IPS-11a (cell line): ENCODE results near the gene RNU1-3.
"Not testable (repeated sequence)": the region's sequence is repeated elsewhere in the genome, so short reads cannot be mapped to it uniquely, and the experiment has no call there.

Source experiments
- H3K4me3 ChIP-seq: one replicate; pipeline ENCODE4 v1.5.1; 2013; ENCODE audit warnings: low read depth, low read length, control low read depth

The RNU1-3 gene

GRCh38 chr1:16656981-16657683, 9.6 kb downstream of the RNU1-3 start:
- not testable (repeated sequence) for H3K4me3 ChIP-seq

DNA sequence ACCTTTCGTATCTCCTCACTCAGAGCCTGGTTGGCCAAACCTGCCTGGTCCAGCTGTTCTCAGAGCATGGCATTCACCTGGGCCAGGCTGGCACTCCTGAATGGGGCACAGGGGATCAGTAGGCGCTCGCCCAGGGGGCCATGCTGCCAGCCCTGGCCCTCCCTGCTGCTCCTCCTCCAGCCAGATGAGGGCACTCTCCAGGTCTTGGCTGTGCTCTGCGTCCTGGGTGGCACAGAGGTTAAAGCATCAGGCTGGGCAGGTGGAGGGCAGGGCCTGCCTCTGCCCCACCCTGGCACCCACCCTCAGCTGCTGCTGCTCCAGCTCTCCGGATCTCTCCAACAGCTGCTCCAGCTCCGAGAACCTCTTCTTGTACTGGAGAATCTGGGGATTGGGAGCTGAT, 10.2 kb downstream of the RNU1-3 start:
- H3K4me3 ChIP-seq: not testable (repeated sequence)

DNA sequence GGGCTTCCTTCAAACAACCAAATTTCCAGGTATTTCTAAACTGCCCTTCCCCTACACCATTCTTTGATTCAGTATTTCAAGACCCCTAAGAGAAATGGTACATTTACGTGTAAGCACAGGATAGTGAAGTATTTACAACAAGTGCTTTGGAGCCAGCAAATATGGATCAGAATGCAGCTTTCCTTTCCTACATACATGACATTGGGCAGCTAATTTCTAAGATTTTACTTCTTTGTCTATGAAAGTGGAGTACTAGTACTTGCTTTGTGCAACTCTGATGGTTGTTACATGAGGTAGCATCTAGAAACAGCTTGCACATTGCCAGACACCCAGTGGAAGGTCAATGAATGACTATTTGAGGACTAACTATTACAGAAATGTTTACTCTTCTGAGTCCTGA, 15.2 kb downstream of the RNU1-3 start:
- H3K4me3 ChIP-seq: not testable (repeated sequence)

GRCh38 chr1:16649960-16650359, 16.8 kb downstream of the RNU1-3 start:
- H3K4me3 ChIP-seq: not testable (repeated sequence)

GRCh38 chr1:16649390-16649789, 17.4 kb downstream of the RNU1-3 start:
- not testable (repeated sequence) for H3K4me3 ChIP-seq

- not testable (repeated sequence) for H3K4me3 ChIP-seq
Observed at GRCh38 chr1:16648756-16649155, 18.0 kb downstream of the RNU1-3 start.

- H3K4me3 ChIP-seq: not testable (repeated sequence)
Observed at GRCh38 chr1:16648250-16648649, 18.5 kb downstream of the RNU1-3 start.

DNA sequence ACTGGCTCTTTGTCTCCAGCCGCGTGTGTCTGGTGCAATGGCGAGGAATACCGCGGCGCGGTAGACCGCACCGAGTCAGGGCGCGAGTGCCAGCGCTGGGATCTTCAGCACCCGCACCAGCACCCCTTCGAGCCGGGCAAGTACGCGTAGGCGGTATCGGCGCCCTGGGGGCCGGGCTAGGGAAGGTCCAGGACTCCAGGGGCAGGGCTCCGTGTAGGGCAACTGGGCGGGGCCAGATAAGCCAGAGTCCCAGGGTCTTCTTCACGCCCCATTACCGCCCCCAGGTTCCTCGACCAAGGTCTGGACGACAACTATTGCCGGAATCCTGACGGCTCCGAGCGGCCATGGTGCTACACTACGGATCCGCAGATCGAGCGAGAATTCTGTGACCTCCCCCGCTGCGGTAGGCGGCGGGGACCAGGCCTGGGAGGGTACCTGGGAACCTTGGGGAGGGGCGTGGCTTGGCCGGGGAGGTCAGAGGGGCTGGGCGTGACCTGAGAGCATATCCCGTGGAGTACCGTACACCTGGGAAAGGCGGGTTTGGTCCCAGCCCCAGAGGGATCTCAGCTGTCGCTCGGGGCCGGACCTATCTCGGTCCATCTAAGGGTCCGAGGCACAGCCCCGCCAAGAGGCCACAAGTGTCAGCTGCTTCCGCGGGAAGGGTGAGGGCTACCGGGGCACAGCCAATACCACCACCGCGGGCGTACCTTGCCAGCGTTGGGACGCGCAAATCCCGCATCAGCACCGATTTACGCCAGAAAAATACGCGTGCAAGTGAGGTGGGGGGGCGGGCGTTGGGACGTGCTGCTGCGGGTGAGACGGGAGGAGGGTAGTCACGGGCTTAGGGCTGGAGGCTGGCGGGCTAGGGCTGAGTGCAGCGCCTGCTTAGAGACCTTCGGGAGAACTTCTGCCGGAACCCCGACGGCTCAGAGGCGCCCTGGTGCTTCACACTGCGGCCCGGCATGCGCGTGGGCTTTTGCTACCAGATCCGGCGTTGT, 19.3 kb downstream of the RNU1-3 start:
- peak overlapping the region; percentile 31 for H3K4me3 ChIP-seq

- not testable (repeated sequence) for H3K4me3 ChIP-seq
Observed at GRCh38 chr1:16646716-16647115, 20.0 kb downstream of the RNU1-3 start.

- not testable (repeated sequence) for H3K4me3 ChIP-seq
Observed at GRCh38 chr1:16646061-16646664, 20.6 kb downstream of the RNU1-3 start.

GRCh38 chr1:16645271-16646060, 21.3 kb downstream of the RNU1-3 start:
- H3K4me3 ChIP-seq: peak overlapping the region; percentile 90

DNA sequence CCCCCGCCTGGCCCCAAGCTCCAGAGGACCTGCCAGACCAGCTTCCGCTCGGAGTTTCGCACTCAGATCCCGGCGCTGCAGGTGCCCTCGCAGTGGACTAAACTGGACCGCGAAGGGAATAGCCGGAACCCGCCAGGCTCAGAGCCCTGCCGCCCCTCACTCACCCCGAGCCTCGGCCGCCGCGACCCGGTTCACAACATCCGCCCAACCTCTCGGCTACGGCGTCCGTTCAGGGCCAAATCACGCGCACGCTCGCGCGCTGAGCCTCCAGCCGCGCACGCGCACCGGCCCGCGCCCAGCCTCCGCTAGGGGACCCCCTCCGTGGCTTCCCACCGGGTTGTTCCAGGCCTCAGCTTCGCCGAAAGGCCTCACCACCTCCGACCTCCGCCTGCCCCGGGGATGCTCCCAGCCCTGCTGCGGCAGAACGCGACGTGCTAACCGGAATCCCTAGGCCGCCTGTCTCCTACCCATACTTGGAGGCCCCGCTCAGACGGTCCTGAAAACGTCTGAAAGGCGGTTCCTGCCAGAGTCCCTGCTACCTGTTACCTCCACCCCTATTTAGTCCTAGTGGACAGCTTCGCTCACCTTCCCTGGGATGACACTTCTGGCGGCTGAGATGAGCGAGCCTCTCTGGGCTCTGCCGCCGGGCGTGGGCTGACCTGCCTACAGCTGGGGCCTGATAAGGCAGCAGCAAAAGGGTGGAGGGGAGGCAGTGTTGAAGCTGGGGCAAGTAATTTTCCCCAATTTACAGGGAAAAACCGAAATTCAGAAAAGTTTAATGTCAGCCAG, 22.1 kb downstream of the RNU1-3 start:
- peak overlapping the region; percentile 90 for H3K4me3 ChIP-seq

DNA sequence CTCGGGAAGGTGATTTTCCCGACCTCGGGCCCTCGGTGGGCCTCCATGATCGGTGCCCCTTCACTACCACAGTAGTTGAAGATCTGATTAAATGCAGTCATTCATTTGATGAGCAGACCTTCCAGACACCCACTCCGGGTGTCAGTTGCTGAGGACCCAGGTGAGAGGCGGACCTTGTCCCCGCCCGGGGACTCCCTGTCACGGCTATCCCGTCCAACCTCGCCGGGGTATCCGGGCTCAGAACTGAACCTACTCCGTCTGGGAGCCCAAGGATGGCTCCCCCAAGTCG, 22.6 kb downstream of the RNU1-3 start:
- peak overlapping the region; percentile 90 for H3K4me3 ChIP-seq

DNA sequence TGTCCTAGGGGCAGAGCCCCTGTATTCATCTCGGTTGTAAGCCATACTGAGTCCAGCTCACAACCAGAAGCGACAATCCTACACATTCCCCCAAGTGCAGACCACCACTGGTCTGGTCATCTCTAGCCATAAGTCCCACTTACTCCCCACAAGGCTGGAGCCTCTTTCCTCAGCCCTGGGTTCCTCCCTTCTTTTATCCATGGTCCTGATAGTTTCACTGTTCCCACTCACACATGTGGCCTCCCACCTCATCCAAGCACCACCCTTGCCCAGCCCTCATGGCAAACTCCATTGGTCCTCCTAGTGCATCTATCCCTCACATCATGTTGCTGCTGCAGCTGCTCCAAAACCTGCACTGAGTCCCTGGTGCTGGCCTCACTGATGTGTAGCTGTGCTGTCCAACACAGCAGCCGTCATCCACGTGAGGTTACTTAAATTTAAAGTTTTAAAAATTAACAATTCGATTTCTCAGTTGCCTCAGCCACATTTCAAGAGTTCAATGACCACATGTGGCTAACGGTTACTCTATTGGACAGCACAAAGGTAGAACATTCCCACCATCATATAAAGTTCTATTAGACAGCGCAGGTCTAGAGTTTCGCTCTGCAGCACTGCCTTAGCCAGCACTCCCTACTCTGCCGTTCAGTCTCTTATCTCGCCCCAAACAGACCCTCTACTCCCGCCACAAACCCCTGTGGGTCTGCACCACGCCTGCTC, 23.1 kb downstream of the RNU1-3 start:
- H3K4me3 ChIP-seq: peak overlapping the region; percentile 90

GRCh38 chr1:16643001-16643411, 23.7 kb downstream of the RNU1-3 start:
- not testable (repeated sequence) for H3K4me3 ChIP-seq

DNA sequence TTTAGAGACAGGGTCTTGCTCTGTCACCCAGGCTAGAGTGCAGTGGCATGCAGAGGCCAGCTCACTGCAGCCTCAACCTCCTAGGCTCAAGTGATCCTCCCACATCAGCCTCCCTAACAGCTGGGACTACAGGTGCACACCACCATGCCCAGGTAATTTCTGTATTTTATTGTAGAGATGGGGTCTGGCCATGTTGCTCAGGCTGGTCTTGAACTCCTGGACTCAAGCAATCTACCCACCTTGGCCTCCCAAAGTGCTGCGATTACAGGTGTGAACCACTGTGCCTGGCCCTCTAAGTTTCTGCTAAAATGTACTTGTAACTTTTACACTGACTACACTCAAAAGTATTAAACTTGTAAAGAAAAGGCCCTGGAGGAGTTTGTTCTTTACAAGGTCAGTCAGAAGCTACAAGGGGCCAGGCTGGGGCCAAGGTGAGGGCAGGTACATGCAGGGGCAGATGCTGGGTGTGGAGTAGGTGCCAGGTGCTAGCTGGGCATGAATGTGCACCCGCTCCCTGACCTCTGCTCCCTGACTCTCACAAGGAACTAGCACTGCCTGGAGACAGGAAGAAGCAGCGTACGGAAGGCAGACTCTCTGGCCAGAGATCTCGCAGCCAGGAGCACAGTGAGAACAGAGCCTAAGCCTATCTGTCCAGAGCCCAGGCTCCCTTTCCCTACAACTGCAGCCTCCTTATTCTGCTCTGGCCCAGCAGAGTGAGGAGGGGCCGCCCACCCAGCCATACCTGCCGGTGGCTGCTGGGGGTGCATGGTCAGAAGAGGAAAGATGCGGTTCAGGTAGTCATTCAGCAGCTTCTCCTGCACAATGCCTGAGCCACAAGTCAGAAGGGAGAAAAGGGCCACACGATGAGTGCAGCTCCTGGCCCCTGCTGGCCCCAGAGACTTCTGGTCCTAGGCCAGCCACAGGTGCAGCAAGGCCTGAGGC, 24.5 kb downstream of the RNU1-3 start:
- H3K4me3 ChIP-seq: not testable (repeated sequence)

DNA sequence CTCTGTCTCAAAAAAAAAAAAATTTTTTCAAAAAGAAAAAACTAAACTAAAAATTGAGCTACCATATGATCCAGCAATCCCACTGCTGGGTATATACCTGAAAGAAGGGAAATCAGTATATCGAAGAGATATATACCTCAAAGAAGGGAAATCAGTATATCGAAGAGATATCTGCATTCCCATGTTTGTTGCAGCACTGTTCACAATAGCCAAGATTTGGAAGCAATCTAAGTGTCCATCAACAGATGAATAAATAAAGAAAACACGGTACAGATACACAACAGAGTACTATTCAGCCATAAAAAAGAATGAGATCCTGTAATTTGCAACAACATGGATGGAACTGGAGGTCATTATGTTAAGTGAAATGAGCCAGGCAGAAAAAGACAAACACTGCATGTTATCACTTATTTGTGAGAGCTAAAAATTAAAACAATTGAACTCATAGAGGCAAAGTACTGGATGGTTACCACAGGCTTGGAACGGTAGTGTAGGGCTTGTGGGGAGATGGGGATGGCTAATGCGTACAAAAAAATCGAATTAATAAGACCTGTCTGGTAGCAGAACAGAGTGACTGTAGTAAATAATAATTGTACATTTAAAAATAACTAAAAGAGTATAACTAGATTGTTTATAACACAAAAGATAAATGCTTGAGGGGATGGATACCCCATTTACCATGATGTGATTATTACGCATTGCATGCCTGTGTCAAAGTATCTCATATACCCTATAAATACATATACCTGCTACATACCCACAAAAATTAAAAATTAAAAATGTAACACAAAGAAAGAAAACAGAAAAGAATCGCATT, 25.4 kb downstream of the RNU1-3 start:
- not testable (repeated sequence) for H3K4me3 ChIP-seq
